ENCODE results near the gene NUDT3.

The NUDT3 gene

GRCh38 chr6:34232901-34233300, 159.6 kb downstream of the NUDT3 start:
- TF ChIP-seq ZNF384 (IDR thresholded peaks at IDR 0.05) (no peak), PKNOX1 (IDR thresholded peaks at IDR 0.05) (no peak), FOXK2 (IDR thresholded peaks at IDR 0.05) (no peak), TARDBP (IDR thresholded peaks at IDR 0.05) (no peak), FOXM1 (IDR thresholded peaks at IDR 0.05; ENCODE audit: borderline replicate concordance) (no peak), SUZ12 (IDR thresholded peaks at IDR 0.05) (no peak), ARNT (IDR thresholded peaks at IDR 0.05) (no peak), HDGF (IDR thresholded peaks at IDR 0.05; ENCODE audit: borderline replicate concordance) (no peak), BHLHE40 (IDR thresholded peaks at IDR 0.05; ENCODE audit: borderline replicate concordance) (no peak), L3MBTL2 (conservative IDR thresholded peaks at IDR 0.05) (no peak), ELF4 (IDR thresholded peaks at IDR 0.05) (no peak), NFRKB (IDR thresholded peaks at IDR 0.05) (no peak), FOXA1 (IDR thresholded peaks at IDR 0.05) (no peak), SP1 (IDR thresholded peaks at IDR 0.05) (no peak), LEF1 (IDR thresholded peaks at IDR 0.05; ENCODE audit: borderline replicate concordance) (no peak), CTBP1 (IDR thresholded peaks at IDR 0.05; ENCODE audit: borderline replicate concordance) (no peak)
- ChIA-PET POLR2A (interaction anchor here (1.6 kb wide), 2 partner anchors 10 to 193 kb away, joined by 3 to 6 read pairs; partner anchors contain the start of gene RPS10), CTCF (no interaction called here)
- DNase-seq (ENCODE audit: extremely low spot score) = no peak

- ChIA-PET CTCF (no interaction called here), POLR2A (interaction anchor here (1.6 kb wide), 1 partner anchor 8 kb away, joined by 3 read pairs; no protein-coding TSS in a partner anchor)
- TF ChIP-seq SP1 (IDR thresholded peaks at IDR 0.05) (no peak), L3MBTL2 (conservative IDR thresholded peaks at IDR 0.05) (no peak), FOXK2 (IDR thresholded peaks at IDR 0.05) (no peak), HDGF (IDR thresholded peaks at IDR 0.05; ENCODE audit: borderline replicate concordance) (no peak), TARDBP (IDR thresholded peaks at IDR 0.05) (no peak), ELF4 (IDR thresholded peaks at IDR 0.05) (no peak), SUZ12 (IDR thresholded peaks at IDR 0.05) (no peak), BHLHE40 (IDR thresholded peaks at IDR 0.05; ENCODE audit: borderline replicate concordance) (no peak), FOXA1 (IDR thresholded peaks at IDR 0.05) (no peak), ZNF384 (IDR thresholded peaks at IDR 0.05) (no peak), FOXM1 (IDR thresholded peaks at IDR 0.05; ENCODE audit: borderline replicate concordance) (no peak), NFRKB (IDR thresholded peaks at IDR 0.05) (no peak), LEF1 (IDR thresholded peaks at IDR 0.05; ENCODE audit: borderline replicate concordance) (no peak)
- no peak for DNase-seq (ENCODE audit: extremely low spot score)
Observed at GRCh38 chr6:34231566-34232336, 160.7 kb downstream of the NUDT3 start.

- TF ChIP-seq PKNOX1 (IDR thresholded peaks at IDR 0.05) (no peak), ARNT (IDR thresholded peaks at IDR 0.05) (no peak)
- DNase-seq (ENCODE audit: extremely low spot score) = no peak
- ChIA-PET CTCF (no interaction called here), POLR2A (no interaction called here)
Observed at GRCh38 chr6:34230653-34231371, 161.7 kb downstream of the NUDT3 start.

GRCh38 chr6:34229877-34230276, 162.6 kb downstream of the NUDT3 start:
- POLR2A ChIA-PET = no interaction called here
- DNase-seq (ENCODE audit: extremely low spot score) = no peak
- TF ChIP-seq L3MBTL2 (conservative IDR thresholded peaks at IDR 0.05) = no peak
- TF ChIP-seq PKNOX1 (IDR thresholded peaks at IDR 0.05) = no peak
- no peak for TF ChIP-seq TARDBP (IDR thresholded peaks at IDR 0.05)
- TF ChIP-seq SUZ12 (IDR thresholded peaks at IDR 0.05) = no peak
- TF ChIP-seq NFRKB (IDR thresholded peaks at IDR 0.05) = no peak
- no peak for TF ChIP-seq HDGF (IDR thresholded peaks at IDR 0.05; ENCODE audit: borderline replicate concordance)
- TF ChIP-seq SP1 (IDR thresholded peaks at IDR 0.05) = no peak
- TF ChIP-seq ELF4 (IDR thresholded peaks at IDR 0.05) = no peak
- TF ChIP-seq FOXA1 (IDR thresholded peaks at IDR 0.05) = no peak
- TF ChIP-seq FOXK2 (IDR thresholded peaks at IDR 0.05) = no peak
- TF ChIP-seq FOXM1 (IDR thresholded peaks at IDR 0.05; ENCODE audit: borderline replicate concordance) = no peak
- CTCF ChIA-PET = interaction anchor here (0.7 kb wide), 1 partner anchor 540 kb away, joined by 3 read pairs; no protein-coding TSS in a partner anchor

Measured in HEK293T (cell line).